ENCODE measurements around the gene CREB3L4. TPM values are rescaled to one million over a fixed set of nuclear protein-coding genes. Genes with fewer than 3 reads are reported as not detected.

The CREB3L4 gene
- 1.8 and 2.9 TPM in 2 replicates for total RNA-seq

DNA sequence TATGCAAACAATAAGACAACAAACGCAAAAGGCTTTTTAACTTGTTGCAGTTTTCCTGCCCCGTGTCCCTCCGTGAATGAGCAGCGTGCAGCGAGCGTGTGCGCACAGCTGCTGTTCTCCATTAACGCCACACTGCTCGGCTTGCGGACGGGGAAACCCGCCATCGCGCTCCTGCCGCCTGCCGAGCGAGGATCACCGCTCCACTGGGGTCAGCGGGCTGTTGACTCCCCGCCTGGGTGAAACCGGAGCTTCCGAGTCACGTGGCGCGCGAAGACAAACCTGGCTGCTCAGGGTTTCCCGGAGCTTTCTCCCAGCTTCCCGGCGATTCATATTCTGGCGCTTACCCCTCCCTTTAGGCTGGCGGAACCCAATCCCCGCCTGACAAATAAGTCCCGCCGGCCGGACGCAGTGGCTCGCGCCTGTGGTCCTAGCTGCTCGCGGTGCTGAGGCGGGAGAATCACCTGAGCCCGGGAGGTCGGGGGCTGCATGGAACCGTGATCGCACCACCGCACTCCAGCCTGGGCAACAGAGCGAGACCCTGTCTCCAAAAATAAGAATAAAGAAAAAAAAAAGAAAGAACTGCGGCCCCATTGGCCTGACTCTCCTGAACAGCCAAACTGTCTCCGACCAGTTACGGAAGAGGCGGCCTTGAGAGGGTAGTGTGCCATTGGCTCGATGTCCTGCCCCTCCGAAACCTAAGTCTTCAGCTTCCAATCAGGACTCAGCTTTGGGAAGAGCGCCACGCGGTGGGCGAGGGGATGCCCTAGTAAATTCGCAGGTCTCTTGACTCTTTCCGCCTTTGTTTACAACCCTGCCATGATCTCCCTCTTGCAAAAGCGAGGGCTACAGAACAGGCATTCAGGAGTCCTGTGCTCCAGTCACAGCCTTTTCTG lies at the start of gene CREB3L4:
Gene CREB3L4 (plus strand): TSS at position 796 of the 893 bp plus-strand sequence. CDS start 624 bp downstream, outside the sequence.

GRCh38 chr1:153922972-153923925 lies 44.5 kb upstream of the CREB3L4 start, which contains the start of gene GATAD2B:
GATAD2B (minus strand) TSS chr1:153922972; CDS start chr1:153828347, 94,625 bp downstream.

DNA sequence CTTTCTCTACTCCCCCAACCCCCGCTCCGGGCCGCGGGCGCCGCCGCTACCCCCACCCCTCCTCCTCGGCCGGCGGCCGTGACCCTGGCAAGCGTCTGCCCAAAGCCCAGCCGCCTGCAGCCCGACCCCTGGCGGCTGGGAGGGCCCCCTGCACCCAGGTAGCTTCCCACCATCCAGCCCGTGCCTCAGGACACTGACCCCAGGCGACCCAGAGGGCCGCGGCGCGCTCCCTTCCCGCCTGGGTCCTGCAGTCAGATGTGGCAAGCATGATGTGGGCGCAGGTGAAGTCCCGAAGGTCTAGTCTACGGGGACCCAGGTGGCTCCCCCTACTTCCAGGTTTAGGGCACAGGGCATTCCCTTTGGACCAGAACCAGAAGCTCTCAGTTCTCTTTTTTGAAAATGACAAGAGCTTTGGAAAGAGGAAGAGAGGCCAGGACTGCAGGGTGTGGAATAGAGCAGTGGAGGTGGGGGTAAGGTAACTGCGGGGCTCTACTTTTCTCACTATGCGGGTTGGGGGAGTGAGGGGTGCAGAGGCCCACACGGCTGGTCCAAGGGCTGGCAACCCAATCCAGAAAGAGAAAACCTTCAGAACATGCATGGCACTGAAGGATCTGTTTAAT lies 21.0 kb upstream of the CREB3L4 start, which contains the start of gene DENND4B:
Gene DENND4B (minus strand): TSS at position 97 of the 620 bp plus-strand sequence. CDS start 2,344 bp downstream, outside the sequence.

DNA sequence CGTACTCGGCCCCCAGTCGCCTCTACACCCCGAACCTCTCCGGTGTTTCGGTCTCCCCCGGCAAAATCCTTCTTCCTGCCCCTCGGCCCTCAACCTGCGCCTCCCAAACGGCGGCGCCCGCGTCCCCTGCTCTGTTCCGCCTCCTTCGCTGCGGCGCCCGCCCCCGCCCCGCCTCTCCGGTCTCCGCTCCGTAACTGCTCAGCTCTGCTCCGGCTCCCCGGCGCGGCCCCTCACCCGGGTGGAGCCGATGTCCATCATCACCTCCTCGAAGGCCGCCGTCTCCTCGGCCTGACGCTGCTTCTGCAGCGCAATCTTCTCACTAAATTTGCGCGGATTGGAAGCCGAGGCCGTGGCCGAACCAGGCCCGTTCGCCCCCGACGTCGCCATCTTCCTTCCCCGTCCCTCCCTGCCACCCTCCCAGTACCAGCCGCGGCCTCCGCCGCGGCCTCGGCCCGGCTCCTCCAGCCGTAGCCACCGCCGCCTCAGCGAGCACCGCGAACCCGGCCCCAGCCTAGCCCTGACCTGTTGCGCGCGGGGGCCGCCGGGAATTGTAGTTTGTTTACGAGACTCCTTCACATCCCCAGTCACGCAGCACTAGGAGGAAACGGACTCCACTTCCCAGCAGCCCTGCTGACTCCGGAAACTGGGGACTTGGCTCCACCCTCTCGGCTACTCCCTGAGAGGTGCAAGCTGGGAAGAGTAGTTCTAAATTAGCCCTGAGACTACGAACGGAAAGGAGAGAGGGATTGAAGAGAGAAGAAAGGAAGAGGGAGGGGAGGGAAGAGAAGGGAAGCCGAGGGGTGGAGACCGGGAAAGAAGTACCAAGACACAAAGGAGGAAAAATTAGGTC lies 9.4 kb upstream of the CREB3L4 start, which contains the start of gene CRTC2:
Gene CRTC2 (minus strand): TSS at position 502 of the 850 bp plus-strand sequence. CDS start 115 bp downstream, at position 387.

GRCh38 chr1:153963030-153963849 lies 4.5 kb upstream of the CREB3L4 start, which contains the start of gene SLC39A1:
SLC39A1 (minus strand) TSS chr1:153963537; CDS start chr1:153962715, 822 bp downstream.

DNA sequence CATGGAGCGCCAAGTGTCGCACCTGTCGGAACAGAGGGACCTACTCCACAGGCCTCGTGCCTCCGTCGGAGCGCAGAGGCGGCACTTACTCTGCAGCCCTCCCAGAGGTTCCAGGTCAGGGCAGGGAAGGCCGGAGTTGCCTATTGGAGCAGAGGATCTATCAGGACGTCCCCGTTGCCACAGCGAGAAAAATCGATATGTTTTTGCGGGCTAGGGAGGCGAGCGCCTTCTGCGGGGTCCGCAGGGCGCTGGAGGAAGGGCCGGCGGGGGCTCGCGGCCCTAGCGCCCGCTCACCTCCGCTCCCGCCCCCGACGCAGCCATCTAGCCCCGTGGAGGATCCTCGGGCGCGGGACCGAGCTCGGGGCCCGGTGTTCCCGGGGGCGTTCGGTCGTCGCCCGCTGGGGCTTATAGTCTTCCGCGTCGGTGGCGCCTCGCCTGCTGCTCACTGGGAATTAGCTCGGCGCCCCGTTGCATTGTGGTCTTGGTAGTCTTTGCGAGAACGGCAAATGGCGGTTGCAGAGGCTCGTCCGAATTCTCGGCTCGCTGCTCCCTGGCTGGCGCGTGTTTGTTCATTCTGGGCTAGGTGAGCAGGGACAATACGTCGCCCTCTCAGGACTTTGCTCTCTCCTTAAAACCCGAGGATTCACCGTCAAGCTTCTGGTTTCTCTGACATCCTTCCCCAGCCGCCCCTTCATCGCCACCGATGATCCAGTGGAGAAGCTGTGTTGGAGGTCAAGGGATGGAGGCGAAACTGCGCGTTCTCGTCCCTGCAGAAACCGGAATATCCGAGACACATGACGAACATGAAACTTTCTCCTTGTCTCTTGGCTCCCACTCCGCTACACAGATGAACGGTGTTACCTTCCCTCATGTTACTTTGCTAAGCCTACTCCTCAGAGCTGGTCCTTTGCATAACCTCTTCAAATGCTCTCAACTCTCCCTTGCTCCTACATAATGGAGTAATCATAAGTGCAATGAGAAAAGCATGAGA lies 9.8 kb downstream of the CREB3L4 start, which contains the start of gene JTB:
Gene JTB (minus strand): TSS at position 425 of the 991 bp plus-strand sequence. CDS start 422 bp downstream, at position 3.

GRCh38 chr1:153985941-153986761 lies 18.4 kb downstream of the CREB3L4 start, which contains the start of gene RAB13:
RAB13 (minus strand) TSS chr1:153986339; CDS start chr1:153986236, 103 bp downstream.

DNA sequence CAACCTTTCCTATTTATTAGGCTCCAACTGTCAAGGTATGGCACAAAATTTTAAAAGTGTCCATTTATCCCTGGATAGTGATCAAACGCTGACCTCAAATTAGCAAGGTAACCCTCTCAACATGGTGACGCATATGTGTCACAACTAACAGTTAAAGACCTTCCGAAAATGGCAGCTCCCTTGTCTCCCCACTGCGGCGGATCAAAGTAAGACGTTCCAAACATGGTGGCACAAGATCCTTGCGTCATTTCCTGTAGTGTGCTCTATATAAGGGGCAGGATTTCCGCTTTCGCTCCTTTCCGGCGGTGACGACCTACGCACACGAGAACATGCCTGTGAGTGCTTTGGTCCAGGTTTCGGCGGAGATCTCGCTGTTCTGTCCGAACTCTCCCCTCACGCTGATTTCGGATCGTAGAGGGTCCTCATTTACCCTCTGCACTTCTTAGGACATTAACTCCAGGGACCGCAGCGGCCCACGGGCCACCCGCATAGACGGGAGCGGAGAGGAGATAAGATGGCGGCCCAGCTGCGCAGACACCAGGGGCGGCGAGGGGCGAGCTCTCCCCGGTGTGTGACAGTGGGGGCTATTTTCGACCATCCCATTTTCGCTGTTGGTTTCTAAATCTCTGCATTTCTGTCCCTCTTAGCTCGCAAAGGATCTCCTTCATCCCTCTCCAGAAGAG lies 22.9 kb downstream of the CREB3L4 start, which contains the start of gene RPS27:
Gene RPS27 (plus strand): TSS at position 295 of the 683 bp plus-strand sequence. CDS start 35 bp downstream, at position 330.

Other genes with a start within 250 kb of the CREB3L4 start
- gene INTS3, start 239.9 kb upstream of the CREB3L4 start, total RNA-seq = 21.8 and 27.7 TPM in 2 replicates
- 19.1 and 19.5 TPM in 2 replicates for gene SLC27A3, start 192.5 kb upstream of the CREB3L4 start, total RNA-seq
- 2.3 and 4.4 TPM in 2 replicates for gene GATAD2B, start 44.9 kb upstream of the CREB3L4 start, total RNA-seq
- gene DENND4B, start 21.2 kb upstream of the CREB3L4 start, total RNA-seq = 6.8 and 7.4 TPM in 2 replicates
- gene CRTC2, start 9.3 kb upstream of the CREB3L4 start, total RNA-seq = 7.2 and 13.1 TPM in 2 replicates
- gene SLC39A1, start 4.4 kb upstream of the CREB3L4 start, total RNA-seq = 91.7 and 96.9 TPM in 2 replicates
- 208 and 220 TPM in 2 replicates for gene JTB, start 9.8 kb downstream of the CREB3L4 start, total RNA-seq
- 52.4 and 54.3 TPM in 2 replicates for gene RAB13, start 18.4 kb downstream of the CREB3L4 start, total RNA-seq
- 2,395 and 2,737 TPM in 2 replicates for gene RPS27, start 22.9 kb downstream of the CREB3L4 start, total RNA-seq
- not detected in 2 replicates for gene NUP210L, start 187.2 kb downstream of the CREB3L4 start, total RNA-seq
- 447 and 499 TPM in 2 replicates for gene TPM3, start 224.2 kb downstream of the CREB3L4 start, total RNA-seq
- not detected in 2 replicates for gene CFAP141, start 238.4 kb downstream of the CREB3L4 start, total RNA-seq